HepG2 (cell line): ENCODE measurements around the gene SLC38A2. TPM values are rescaled to one million over a fixed set of nuclear protein-coding genes. Genes with fewer than 3 reads are reported as not detected.

Experiments used
- CEBPG ChIP-seq: IDR thresholded peaks from 2 replicates; pipeline ENCODE4 v1.6.1; 2016
- GABPA ChIP-seq, 2 experiments: IDR thresholded peaks; 2 replicates each; pipeline ENCODE4 v1.6.1; 2011 to 2016; ENCODE audit warnings: low read depth in 2 of 2, low read length in 1 of 2, missing biosample characterization in 1 of 2, missing genetic modification characterization in 1 of 2
- HMG20B ChIP-seq: conservative IDR thresholded peaks from 2 replicates; pipeline ENCODE4 v1.6.1; 2016; ENCODE audit warnings: missing genetic modification reagents, missing compliant biosample characterization
- JARID2 ChIP-seq: sonication (generic); formaldehyde crosslinking; IDR thresholded peaks from 2 replicates; pipeline ENCODE4 v1.8.1; 2023; ENCODE audit warnings: missing genetic modification reagents, inconsistent platforms; ENCODE audit not compliant: insufficient replicate concordance
- MAZ ChIP-seq, 2 experiments: sonication (generic) in 1 of 2; formaldehyde crosslinking in 1 of 2; IDR thresholded peaks; 2 replicates each; pipeline versions ENCODE4 v1.5.0 to v1.6.1; 2012 to 2020; ENCODE audit warnings: low read depth in 2 of 2, mild to moderate bottlenecking in 2 of 2, borderline replicate concordance in 1 of 2, improper control_type of control experiment in 1 of 2, low read length in 1 of 2, missing genetic modification reagents in 1 of 2, moderate library complexity in 1 of 2
- MBD4 ChIP-seq: IDR thresholded peaks from 2 replicates; pipeline ENCODE4 v1.6.1; 2012; ENCODE audit warnings: low read length, inconsistent platforms, borderline replicate concordance
- NR2F2 ChIP-seq: IDR thresholded peaks from 2 replicates; pipeline ENCODE4 v1.6.1; 2012; ENCODE audit warnings: low read depth, inconsistent platforms, borderline replicate concordance
- PHF5A ChIP-seq: IDR thresholded peaks from one replicate; pipeline ENCODE4 v1.6.1; 2018; ENCODE audit warnings: low read depth, missing genetic modification reagents; ENCODE audit not compliant: unreplicated experiment
- RBFOX2 ChIP-seq: fragments of 200-400 bp; formaldehyde crosslinking; IDR thresholded peaks from 2 replicates; pipeline ENCODE4 v1.6.1; 2017; ENCODE audit warnings: low read depth, mild to moderate bottlenecking, low read length
- SCMH1 ChIP-seq: sonication (generic); formaldehyde crosslinking; IDR thresholded peaks from 2 replicates; pipeline ENCODE4 v1.9.0; 2021; ENCODE audit warnings: missing genetic modification reagents, mild to moderate bottlenecking, borderline replicate concordance
- TP53 ChIP-seq: sonication (generic); formaldehyde crosslinking; conservative IDR thresholded peaks from 2 replicates; pipeline ENCODE4 v1.4.0; 2020; ENCODE audit warnings: missing genetic modification reagents
- WIZ ChIP-seq: sonication (generic); formaldehyde crosslinking; IDR thresholded peaks from 2 replicates; pipeline ENCODE4 v1.5.1; 2020; ENCODE audit warnings: mild to moderate bottlenecking, missing genetic modification reagents
- ZBTB1 ChIP-seq: sonication (generic); formaldehyde crosslinking; IDR thresholded peaks from 2 replicates; pipeline ENCODE4 v1.4.0; 2020; ENCODE audit warnings: missing genetic modification reagents, borderline replicate concordance
- ZBTB7B ChIP-seq: sonication (generic); formaldehyde crosslinking; IDR thresholded peaks from 2 replicates; pipeline ENCODE4 v1.4.0; 2020; ENCODE audit warnings: missing genetic modification reagents
- ZFP37 ChIP-seq: sonication (generic); formaldehyde crosslinking; IDR thresholded peaks from 2 replicates; pipeline ENCODE4 v1.4.0; 2020; ENCODE audit warnings: missing genetic modification reagents, borderline replicate concordance
- ZFP62 ChIP-seq: sonication (generic); formaldehyde crosslinking; IDR thresholded peaks from 2 replicates; pipeline ENCODE4 v1.4.0; 2020; ENCODE audit warnings: missing genetic modification reagents
- ZMYM4 ChIP-seq: sonication (generic); formaldehyde crosslinking; IDR thresholded peaks from 2 replicates; pipeline ENCODE4 v1.8.1; 2023; ENCODE audit warnings: mild to moderate bottlenecking, missing genetic modification reagents
- ZNF343 ChIP-seq: sonication (generic); formaldehyde crosslinking; IDR thresholded peaks from 2 replicates; pipeline ENCODE4 v1.4.0; 2020; ENCODE audit warnings: mild to moderate bottlenecking, missing genetic modification reagents
- ZNF382 ChIP-seq: sonication (generic); formaldehyde crosslinking; IDR thresholded peaks from 2 replicates; pipeline ENCODE4 v1.5.0; 2020; ENCODE audit warnings: missing genetic modification reagents, mild to moderate bottlenecking, borderline replicate concordance
- ZNF431 ChIP-seq: sonication (generic); formaldehyde crosslinking; IDR thresholded peaks from 2 replicates; pipeline ENCODE4 v1.9.0; 2022; ENCODE audit warnings: missing genetic modification reagents, low read depth, mild to moderate bottlenecking, borderline replicate concordance
- ZNF619 ChIP-seq: sonication (generic); formaldehyde crosslinking; IDR thresholded peaks from 2 replicates; pipeline ENCODE4 v1.4.0; 2020; ENCODE audit warnings: mild to moderate bottlenecking, missing genetic modification reagents
- ZNF672 ChIP-seq: sonication (generic); formaldehyde crosslinking; IDR thresholded peaks from 2 replicates; pipeline ENCODE4 v1.8.1; 2022; ENCODE audit warnings: missing genetic modification reagents
- ZNF746 ChIP-seq: sonication (generic); formaldehyde crosslinking; IDR thresholded peaks from 2 replicates; pipeline ENCODE4 v1.8.0; 2022; ENCODE audit warnings: mild to moderate bottlenecking, missing genetic modification reagents
- ZNF772 ChIP-seq: sonication (generic); formaldehyde crosslinking; IDR thresholded peaks from 2 replicates; pipeline ENCODE4 v1.5.0; 2020; ENCODE audit warnings: mild to moderate bottlenecking, missing genetic modification reagents
- polyA plus RNA-seq, 8 experiments: library from polyadenylated mRNA; depleted of rRNA in 3 of 8; stranded (reverse) in 7 of 8; unstranded in 1 of 8; fragments of >200 nt; fragmentation: Illumina TruSeq in 4 of 8; extraction: Trizol in 4 of 8; gene quantifications; 2 replicates each; pipeline versions ENCODE4 v1.2.1 to v1.2.3, GENCODE V29; 2011 to 2016; ENCODE audit warnings: low read depth in 4 of 8, missing spikeins in 1 of 8, mixed read lengths in 1 of 8; ENCODE audit not compliant: insufficient read depth in 1 of 8
- total RNA-seq, 5 experiments: library from RNA; depleted of rRNA; stranded (reverse); fragments of >200 nt; fragmentation: Illumina TruSeq; extraction: Trizol; gene quantifications; 2 replicates each; pipeline ENCODE4 v1.2.3, GENCODE V29; 2016; ENCODE audit warnings: low read depth in 1 of 5
- TF ChIP-seq, protein P1 (sequence below): sonication (generic); formaldehyde crosslinking; IDR thresholded peaks from 2 replicates; pipeline ENCODE4 v1.5.1; 2020; ENCODE audit warnings: missing genetic modification reagents, mild to moderate bottlenecking, borderline replicate concordance
- TF ChIP-seq, protein P2 (sequence below): sonication (generic); formaldehyde crosslinking; IDR thresholded peaks from 2 replicates; pipeline ENCODE4 v1.5.1; 2020; ENCODE audit warnings: mild to moderate bottlenecking, missing genetic modification reagents, borderline replicate concordance
- TF ChIP-seq, protein P3 (sequence below): sonication (generic); formaldehyde crosslinking; IDR thresholded peaks from 2 replicates; pipeline ENCODE4 v1.8.0; 2022; ENCODE audit warnings: missing genetic modification reagents, mild to moderate bottlenecking, borderline replicate concordance

Gene SLC38A2
- total and polyA plus RNA-seq, 2 of the 13 experiments (the other 11 are each of a cell fraction or from before 2014, with no cell fraction given) = 368 to 880 TPM

DNA sequence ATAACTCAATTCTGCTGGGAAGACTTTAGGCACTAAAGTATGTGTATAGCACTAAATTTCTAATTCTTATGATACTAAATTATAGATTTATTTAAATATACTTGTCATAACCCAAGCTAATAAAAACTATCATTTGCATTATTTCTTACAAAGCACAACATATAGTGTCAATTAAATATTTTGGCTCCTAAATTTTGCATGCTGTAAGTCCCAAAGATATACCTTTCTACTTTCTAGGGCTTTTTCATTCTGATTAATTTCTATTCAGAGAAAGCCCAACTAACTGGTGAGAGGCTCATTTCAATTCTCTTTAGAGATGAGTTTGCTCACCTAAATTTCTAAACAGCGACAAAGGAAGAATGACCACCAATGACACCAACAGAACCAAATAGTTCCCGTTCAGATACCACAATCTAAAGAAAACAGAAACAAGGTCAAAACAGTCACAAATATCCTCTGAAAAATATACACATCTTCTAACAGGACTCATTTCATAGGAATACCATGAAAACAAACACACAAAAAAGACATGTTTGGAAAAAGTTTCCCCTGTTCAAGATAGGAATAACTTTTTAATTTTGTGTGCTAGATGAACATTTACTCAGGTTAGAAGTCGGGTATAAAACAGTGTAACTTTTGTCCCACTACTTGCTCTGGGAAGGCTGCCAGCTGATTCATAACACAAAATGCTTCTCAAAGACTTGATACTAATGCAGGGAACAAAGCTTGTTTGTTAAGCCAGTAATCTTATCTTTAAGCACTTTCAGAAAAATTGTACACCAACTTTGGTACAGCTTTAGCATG is 7.6 kb downstream of the SLC38A2 start (continued):
- TF ChIP-seq HMG20B (CRISPR knock-in tag) (no peak), ZFP37 (CRISPR knock-in tag) (no peak), ZFP62 (CRISPR knock-in tag) (no peak), ZBTB7B (CRISPR knock-in tag) (no peak), MBD4 (peak; percentile 94), SCMH1 (CRISPR knock-in tag) (no peak), ZMYM4 (CRISPR knock-in tag) (no peak), GABPA (IDR thresholded peaks at IDR 0.05; ENCODE audit: low read depth, low read length) (no peak), GABPA (CRISPR knock-in tag; IDR thresholded peaks at IDR 0.05; ENCODE audit: low read depth) (no peak), TP53 (CRISPR knock-in tag) (no peak), JARID2 (CRISPR knock-in tag) (no peak), PHF5A (peak; percentile 20), NR2F2 (0 out of 2 replicates have a peak, but pooled peaks have one; percentile 14), WIZ (CRISPR knock-in tag) (no peak), ZNF672 (no peak), ZNF746 (CRISPR knock-in tag) (no peak), ZBTB1 (no peak), ZNF772 (CRISPR knock-in tag) (no peak), ZNF382 (no peak), ZNF431 (CRISPR knock-in tag) (no peak), ZNF343 (CRISPR knock-in tag) (no peak), MAZ (IDR thresholded peaks at IDR 0.05; ENCODE audit: borderline replicate concordance, low read depth, low read length) (no peak), MAZ (CRISPR knock-in tag; IDR thresholded peaks at IDR 0.05; ENCODE audit: low read depth) (no peak), ZNF619 (CRISPR knock-in tag) (no peak), RBFOX2 (peak; percentile 84), CEBPG (CRISPR knock-in tag) (no peak)
- TF ChIP-seq, protein P1, sequence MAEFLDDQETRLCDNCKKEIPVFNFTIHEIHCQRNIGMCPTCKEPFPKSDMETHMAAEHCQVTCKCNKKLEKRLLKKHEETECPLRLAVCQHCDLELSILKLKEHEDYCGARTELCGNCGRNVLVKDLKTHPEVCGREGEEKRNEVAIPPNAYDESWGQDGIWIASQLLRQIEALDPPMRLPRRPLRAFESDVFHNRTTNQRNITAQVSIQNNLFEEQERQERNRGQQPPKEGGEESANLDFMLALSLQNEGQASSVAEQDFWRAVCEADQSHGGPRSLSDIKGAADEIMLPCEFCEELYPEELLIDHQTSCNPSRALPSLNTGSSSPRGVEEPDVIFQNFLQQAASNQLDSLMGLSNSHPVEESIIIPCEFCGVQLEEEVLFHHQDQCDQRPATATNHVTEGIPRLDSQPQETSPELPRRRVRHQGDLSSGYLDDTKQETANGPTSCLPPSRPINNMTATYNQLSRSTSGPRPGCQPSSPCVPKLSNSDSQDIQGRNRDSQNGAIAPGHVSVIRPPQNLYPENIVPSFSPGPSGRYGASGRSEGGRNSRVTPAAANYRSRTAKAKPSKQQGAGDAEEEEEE (CRISPR knock-in tag) = no peak
- TF ChIP-seq, protein P2, sequence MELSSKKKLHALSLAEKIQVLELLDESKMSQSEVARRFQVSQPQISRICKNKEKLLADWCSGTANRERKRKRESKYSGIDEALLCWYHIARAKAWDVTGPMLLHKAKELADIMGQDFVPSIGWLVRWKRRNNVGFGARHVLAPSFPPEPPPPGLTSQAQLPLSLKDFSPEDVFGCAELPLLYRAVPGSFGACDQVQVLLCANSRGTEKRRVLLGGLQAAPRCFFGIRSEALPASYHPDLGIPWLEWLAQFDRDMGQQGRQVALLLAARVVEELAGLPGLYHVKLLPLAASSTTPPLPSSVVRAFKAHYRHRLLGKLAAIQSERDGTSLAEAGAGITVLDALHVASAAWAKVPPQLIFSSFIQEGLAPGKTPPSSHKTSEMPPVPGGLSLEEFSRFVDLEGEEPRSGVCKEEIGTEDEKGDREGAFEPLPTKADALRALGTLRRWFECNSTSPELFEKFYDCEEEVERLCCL (CRISPR knock-in tag) = no peak
- TF ChIP-seq, protein P3, sequence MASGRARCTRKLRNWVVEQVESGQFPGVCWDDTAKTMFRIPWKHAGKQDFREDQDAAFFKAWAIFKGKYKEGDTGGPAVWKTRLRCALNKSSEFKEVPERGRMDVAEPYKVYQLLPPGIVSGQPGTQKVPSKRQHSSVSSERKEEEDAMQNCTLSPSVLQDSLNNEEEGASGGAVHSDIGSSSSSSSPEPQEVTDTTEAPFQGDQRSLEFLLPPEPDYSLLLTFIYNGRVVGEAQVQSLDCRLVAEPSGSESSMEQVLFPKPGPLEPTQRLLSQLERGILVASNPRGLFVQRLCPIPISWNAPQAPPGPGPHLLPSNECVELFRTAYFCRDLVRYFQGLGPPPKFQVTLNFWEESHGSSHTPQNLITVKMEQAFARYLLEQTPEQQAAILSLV = no peak
